IPS DF 4.7 (cell line): ENCODE measurements around the gene FBLN2.

Source experiments
- DNase-seq: peaks from one replicate; pipeline ENCODE4 v3.0.0-alpha.2; 2013; ENCODE audit warnings: low spot score; ENCODE audit errors: extremely low read depth

Gene FBLN2

DNA sequence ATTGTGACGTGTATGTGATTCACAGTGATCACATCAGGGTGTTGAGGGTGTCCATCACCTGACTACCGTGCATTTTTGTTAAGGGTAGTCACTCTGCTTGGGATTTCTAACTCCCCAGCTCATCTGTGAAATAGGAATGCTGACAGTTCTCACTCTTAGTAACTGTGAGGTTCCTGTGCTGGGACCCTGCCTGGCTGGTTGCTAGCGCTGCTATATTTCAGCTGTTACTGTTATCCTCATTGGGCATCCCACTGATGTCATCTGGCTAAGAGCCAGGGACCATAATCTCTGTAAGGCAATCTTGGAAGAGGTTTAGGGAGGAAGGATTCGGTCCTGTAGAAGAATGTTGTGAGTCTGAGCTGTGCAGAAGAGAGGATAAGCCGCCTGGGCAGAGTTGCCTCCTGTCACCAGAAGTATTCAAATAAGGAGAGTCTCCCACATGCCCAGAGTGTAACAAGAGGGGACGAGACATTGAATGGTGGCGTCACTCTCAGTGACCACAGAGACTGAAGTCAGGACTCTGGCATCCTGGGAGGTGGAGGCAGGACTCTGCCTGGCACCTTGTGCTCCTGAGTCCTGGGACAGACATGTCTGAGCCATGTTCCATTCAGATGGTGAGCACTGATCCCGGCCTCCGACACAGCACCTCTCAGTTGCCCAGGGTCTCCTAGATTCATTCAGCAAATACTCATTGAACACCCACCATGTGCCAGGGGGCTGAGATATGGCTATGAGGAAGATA is 52.2 kb downstream of the FBLN2 start:
- DNase-seq: no peak

DNA sequence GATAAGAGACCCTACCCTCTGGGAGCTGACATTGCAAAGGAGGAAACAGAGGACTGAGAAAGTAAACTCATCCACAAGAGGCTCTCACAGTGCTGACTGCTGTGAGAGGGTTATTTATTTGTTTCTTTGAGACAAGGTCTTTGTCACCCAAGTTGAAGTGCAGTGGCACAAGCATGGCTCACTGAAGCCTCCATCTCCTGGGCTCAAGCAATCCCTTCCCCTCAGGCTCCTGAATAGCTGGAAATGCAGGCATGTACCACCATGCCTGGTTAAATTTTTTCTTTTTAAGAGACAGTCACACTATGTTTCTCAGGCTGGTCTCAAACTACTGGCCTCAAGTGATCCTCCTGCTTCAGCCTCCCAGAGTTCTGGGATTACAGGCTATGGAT is 52.8 kb downstream of the FBLN2 start:
- DNase-seq: no peak

DNA sequence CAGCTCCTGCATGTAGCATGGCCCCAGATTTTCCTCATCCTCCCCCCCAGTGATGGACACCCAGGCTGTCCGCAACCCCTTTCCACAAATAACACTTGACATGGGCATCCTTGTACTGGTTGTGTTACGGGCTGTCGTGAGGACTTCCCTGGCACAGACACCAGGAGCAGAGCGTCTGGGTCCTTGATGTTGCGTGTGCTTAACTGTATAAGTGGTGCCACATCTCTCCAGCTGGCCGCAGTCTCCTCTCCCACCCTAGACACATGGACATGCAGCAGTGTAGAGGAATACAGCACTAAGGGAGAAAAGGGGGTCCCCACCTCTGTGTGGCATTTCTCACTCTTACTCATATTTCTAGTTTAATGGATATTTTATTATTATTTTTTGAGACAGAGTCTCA is 56.6 kb downstream of the FBLN2 start:
- no peak for DNase-seq

DNA sequence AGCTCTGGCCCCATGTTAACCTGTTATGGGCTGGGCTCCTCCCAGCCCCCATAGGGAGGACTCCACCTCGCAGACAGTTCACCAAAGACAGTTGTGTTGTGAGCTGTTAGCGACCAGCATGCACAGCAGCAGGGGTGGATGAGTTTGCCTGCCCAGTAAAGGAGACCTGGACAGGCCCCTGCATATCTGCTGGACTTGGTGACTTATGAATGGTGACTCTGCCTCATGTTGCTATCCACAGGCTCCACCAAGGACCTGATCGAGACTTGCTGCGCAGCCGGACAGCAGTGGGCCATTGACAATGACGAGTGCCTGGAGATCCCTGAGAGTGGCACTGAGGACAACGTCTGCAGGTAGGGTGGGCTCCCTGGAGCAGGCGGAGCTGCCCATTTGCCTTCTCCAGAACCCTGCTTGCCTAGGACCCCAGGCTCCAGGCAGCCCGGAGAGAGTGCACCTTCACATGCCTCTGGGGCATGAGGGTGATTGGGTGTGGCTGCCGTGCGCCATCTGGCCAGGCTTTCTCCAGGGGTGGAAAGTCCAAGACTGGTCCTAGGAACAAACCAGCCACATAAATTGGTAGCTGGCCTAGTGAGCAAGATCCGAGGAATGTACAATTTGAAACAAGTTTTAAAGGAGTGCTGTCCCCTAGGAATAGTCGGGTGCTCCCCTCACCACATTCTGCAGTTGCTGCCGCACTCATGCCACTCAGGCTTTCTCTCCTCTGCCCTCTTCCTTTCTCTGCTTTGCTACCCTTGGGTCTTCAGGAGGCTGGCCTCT is 59.1 kb downstream of the FBLN2 start:
- no peak for DNase-seq

DNA sequence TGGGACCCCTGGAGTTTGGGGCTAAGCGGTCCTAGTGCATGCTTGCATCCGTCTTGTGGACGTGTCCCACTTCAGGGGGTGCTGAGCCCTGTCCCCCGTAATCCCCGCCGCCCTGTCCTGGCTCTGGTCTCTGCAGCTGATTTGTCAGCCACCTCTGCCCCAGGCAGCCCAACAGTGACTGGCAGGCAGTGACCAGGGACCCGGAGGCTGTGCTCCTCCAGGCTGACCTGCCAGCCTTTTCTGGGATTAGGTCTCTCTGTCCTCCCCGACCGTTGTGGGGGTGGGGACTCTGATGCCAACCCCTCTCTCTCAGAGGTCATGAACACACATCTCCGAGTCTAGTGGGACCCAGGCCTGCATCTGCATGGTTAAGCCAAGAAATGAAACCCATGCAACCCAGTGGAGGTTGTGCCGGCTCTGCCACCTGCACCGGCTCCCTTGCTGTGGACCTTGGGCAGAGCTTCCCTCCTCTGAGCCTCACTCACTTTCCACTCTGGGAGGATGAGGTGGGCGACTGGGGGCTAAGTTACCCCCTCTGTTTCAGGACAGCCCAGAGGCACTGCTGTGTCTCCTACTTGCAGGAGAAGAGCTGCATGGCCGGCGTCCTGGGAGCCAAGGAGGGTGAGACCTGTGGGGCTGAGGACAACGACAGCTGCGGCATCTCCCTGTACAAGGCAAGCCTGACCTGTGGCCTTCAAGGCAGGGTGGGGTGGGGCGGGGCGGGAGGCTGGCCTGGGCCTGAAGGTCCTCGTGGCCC is 60.2 kb downstream of the FBLN2 start:
- no peak for DNase-seq

DNA sequence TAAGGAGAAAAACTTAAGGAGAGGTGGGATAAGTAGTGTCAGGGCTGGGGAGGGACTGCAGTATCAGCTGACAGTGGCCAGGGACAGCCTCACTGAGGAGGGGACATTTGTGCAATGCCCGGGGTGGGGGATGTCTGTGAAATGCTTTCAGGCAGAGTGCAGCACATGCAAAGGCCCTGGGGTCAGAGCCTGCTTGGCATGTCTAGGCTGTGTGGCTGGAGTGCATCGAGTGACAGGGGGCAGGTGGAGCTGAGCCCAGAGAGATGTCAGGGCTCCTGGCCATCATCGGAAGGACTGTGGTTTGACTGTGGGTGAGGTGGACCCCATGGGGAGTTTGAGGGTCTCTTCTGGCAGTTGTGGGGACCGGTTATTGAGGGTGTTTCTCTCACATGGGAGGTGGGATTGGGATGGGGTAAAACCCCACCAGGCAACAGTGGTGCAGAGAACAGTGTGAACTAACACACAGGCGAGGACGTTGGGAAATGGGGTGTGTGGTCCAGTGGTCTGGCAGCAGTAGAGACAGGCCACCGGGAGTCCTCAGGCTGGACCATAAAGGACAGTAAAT is 61.2 kb downstream of the FBLN2 start:
- no peak for DNase-seq

DNA sequence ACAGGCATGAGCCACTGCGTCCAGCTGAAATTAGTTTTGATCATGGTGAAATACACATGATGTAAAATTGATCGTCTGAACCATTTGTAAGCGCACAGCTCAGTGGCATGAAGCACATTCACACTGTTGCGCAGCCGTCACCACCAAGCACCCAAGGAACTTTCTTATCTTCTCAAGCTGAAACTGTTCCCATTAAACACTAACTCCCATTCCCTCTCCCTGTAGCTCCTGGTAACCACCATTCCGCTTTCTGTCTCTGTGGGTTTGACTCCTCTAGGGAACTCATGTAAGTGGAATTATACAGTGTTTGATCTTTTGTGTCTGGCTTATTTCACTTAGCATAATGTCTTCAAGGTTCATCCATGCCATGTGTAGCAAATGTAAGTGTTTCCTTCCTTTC is 62.3 kb downstream of the FBLN2 start:
- no peak for DNase-seq

DNA sequence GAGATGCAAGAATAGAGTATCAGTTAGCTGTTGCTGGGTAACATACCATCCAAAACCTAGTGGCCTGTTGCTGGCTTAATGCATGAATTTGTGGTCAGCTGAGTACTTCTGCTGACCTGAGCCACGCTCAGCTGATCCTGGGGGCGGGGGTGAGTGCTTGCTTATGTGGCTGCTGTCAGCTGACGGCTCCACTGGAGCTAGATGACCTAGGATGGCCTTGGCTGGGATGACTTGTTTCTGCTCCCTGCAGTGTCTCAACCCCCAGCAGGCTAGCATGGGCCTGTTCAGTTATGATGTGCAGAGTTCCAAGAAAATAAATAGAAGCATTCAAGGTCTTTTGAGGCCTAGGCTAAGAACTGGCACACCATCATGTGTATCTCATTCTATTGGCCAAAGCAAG is 63.9 kb downstream of the FBLN2 start:
- DNase-seq: no peak

DNA sequence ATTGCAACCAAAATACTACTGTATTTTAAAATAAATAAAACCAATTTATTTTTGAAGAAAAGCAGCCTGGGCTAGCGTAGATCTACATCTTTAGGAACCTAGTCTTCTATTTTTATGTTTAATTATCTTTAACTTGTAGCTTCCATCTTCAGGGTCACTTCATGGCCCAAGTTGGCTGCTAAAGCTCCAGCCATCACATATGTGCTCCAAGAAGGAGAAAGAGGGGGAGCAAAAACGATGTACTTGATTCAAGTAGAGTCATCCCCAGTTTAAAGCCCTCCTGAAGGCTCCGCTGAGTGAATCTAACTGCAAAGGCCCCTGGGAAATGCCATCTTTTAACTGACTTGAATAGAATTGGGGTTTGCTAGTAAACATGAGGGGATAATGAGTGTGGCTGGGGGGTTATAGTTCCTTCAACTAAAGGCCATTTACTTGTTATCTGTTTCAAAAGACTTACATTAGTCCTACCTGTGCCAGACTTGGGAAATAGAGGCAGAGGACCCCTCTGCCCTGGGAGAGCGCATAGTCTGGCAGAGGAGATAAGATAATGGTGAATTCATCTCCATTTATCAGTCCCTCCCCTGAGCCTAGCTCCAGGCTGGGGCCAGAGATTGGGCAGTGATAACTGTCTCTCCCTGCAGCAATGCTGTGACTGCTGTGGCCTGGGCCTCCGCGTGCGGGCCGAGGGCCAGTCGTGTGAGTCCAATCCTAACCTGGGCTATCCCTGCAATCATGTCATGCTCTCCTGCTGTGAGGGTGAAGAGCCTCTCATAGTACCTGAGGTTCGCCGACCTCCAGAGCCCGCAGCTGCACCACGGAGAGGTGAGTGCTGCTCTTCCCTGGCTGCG is 64.6 kb downstream of the FBLN2 start:
- DNase-seq: no peak

DNA sequence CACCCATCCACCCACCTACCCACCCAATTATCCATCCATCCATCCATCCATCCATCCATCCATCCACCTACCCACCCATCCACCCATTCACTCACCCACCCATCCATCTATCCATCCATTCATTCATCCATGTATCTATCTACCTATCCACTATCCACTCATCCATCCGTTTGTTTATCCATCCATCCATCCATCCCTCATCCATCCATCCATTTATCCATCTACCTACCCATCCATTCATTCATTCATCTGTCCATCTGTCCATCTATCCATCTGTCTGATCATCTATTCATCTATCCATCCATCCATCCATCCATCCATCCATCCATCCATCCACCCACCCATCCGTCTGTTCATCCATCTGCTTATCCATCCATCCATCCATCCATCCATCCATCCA is 65.7 kb downstream of the FBLN2 start:
- DNase-seq: no peak

DNA sequence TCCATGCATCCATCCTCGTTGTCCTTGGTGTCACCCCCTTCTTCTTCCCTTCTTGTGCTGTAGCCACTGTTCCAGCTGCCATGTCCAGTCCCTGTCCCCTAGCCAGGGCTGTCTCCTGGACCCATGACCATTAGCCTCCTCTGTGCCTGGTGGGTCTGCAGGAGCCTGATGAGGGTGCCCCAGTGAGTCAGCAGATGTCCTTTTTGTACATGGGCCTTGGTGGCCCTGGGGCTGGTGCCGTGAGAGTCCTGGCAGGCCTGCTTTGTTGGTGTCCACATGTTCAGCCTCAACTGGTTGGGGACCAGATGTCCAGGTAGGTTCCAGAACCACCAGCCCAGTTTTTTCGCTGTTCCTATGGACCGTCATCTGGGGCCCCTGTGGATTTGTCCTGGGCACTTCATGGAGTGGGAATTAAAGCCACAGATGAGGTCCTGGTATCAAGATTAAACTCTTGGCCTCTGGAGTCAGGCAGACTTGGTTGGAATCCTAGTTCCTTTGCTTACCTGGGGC is 66.1 kb downstream of the FBLN2 start:
- no peak for DNase-seq

DNA sequence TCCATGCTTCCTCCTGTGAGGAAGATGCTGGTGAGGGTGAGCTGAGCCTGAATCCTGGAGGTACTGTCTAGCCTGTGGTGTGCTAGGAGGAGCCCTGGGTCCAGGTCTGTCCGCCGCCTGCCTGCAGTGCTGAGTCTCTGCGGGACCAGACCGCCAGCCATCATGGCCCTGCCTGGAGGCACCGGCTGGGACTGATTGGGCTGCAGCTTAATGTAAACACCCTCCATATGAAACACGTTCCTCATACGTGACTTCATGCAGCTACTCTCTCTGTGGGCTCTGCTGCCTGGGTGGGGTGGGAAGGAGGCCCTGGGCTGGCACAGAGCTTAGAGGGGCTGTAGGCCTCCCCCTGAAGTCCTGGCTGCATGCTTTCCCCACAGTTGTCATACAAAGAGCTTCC is 67.4 kb downstream of the FBLN2 start:
- no peak for DNase-seq

DNA sequence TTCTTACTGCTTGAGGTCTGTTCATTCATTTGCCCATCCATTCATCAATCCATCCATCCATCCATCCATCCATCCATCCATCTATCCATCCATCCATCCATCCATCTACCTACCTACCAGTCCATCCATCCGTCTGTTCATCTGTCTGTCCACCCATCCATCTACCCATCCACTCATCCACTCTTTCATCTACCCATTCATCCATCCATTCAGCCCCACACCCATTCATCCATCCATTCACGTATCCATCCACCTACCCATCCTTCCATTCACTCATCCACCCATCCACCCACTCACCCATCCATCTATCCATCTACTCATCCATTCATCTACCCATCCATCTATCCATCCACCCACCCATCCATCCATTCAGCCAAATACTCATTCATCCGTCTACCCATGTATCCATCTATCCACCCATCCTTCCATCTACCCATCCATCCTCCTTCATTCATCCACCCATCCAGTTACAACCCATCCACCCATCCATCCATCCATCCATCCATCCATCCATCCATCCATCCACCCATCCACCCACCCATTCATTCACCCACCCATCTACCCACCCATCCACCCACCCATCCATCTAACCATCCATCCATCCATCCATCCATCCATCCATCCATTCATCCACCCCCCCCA is 68.3 kb downstream of the FBLN2 start:
- DNase-seq: no peak

DNA sequence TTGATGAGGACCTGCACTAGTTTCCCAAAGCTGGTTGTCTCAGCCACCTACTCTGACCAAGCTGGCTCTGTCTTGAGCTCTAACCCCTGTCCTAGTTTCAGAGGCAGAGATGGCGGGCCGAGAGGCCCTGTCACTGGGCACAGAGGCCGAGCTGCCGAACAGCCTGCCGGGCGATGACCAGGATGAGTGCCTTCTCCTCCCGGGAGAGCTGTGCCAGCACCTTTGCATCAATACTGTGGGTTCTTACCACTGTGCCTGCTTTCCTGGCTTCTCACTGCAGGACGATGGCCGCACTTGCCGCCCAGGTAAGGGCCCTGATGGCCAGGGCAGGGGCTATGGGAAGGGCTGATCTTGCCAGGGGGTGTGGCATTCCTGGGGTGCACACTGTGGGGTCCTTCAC is 69.1 kb downstream of the FBLN2 start:
- DNase-seq: no peak

DNA sequence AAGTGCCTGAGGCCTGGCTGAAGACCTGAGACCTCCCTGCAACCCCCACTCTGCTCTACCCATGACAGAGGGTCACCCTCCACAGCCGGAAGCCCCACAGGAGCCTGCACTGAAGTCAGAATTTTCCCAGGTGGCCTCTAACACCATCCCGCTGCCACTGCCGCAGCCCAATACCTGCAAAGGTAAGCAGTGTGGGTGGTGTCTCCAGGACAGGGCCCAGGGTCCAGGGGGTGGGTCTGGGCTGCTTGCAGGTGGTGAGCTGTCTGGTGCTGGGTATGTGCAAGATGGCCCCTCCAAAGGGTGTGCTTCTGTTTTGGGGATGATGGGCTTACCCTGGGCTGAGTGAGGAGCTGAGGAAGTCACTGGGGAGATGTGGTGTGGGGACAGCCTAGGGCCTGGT is 69.9 kb downstream of the FBLN2 start:
- no peak for DNase-seq

DNA sequence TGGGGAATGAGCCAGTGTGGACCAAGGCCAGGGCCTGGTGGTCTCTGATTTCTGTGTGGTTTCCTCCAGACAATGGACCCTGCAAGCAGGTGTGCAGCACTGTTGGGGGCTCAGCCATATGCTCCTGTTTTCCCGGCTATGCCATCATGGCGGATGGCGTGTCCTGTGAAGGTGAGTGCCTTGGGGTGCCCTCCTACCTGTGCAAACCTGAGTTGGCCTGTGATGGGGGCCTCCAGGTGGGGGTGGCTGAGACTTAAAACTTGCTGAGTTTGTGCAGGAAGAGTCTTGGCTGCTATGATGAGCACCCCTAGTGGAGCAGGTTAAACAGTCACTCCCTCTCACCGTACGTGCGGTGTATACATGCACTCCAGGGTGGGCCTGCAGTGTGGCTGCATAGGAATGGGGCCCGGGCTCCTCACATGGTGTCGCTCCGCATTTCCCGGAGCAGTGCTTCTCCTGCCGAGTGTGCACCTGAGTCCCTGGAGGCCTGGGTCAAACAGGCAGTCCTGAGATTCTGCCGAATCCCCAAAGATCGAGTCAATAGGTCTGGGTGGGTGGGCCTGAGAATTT is 70.8 kb downstream of the FBLN2 start:
- DNase-seq: no peak

DNA sequence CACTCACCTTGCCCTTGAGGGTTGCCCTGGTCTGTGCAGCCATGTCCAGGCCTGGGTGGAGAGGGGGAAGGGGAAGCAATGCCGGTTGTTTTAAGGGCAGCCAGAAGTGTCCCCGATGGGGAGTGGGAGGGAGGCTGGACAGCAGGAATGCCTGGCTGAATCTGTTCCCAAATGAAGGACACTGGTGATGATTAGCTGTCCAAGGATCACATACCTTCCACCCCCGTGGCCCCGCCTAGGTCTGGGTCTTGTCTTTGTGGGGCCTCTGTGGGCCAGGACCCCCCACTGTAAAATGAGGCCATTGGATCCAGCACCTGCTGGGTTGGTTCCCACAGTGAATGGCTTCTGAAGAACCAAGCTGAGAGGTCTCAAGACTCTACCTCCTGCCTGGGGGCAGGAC is 71.4 kb downstream of the FBLN2 start:
- DNase-seq: no peak

DNA sequence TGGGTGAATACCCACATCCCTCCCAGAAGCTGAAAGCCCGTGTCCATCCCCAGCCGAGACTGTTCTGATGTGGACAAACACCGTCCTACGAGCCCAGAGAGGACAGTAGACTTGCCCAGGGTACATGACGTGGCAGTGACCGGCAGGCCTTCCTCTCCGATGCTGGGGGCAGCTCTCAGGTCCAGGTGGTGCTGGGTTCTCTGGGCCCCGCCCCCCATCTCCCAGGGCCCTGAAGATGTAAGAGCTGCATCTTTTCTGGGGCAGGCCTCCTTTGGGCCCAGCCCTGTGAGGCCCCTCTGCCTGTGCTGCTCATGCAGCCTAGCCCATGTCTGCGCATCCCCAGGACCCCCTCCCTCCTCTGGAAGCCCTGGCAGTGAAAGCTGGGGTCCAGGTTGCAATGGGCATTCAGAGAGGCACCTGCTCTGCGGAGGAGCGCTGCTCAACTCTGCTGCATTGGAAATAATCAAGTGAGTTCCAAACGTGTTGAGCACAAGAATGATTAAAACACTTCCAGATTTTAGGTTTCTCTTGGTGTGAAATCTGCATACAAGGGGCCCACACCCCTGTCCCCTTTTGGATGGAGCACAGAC is 71.9 kb downstream of the FBLN2 start:
- DNase-seq: no peak

DNA sequence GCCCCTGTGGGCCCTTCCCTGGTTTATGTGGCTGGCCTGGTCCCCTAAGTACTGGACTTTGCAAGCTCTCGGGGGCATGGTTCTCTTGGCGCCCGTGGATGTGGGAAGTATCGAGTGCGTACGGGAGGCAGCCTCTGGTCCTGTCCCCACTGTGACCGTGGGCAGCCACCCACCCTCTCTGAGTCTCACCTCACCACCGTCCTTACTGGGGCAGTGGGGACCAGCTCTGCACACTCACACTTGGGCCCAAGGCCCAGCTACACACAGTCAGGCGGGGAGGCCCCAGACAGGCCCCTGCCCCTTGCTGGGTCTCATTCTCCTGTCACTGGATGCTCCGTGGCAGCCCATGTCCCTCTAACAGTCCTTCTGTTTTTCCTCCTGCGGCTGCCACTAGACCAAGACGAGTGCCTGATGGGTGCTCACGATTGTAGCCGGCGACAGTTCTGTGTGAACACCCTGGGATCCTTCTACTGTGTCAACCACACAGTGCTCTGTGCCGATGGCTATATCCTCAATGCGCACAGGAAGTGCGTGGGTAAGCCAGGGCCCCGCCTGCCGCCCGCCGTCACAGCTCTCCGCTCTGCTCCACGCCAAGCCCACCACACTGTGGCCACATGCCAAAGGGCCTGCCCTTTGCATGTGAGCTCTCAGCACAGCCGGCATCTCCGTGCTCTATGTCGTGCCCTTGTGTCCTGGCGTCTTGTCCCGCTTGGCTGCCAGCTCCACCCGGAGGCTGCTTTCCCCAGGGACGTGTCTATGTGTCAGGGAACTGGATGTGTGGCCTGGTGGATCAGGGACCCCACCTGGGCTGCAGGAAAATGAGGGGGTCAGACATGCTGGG is 72.7 kb downstream of the FBLN2 start:
- DNase-seq: no peak
